ENCODE measurements around the gene SLC27A5. TPM values are rescaled to one million over a fixed set of nuclear protein-coding genes. Genes with fewer than 3 reads are reported as not detected.

Gene SLC27A5
- total and polyA plus RNA-seq, 2 of the 13 experiments (the other 11 are each of a cell fraction or from before 2014, with no cell fraction given): 30.3 to 40.2 TPM

GRCh38 chr19:58499021-58499927 is 12.5 kb downstream of the SLC27A5 start (continued):
- TF ChIP-seq USF2 (IDR thresholded peaks at IDR 0.05; ENCODE audit: low read depth, low read length): no peak
- TF ChIP-seq USF2 (CRISPR knock-in tag; IDR thresholded peaks at IDR 0.05; ENCODE audit: borderline replicate concordance): no peak; the same call in 1 of the 2 replicates
- TF ChIP-seq MEIS1 (CRISPR knock-in tag; IDR thresholded peaks at IDR 0.05; ENCODE audit: borderline replicate concordance): no peak; the same call in 1 of the 2 replicates
- TF ChIP-seq ZBTB20 (CRISPR knock-in tag; IDR thresholded peaks at IDR 0.05; ENCODE audit: borderline replicate concordance, low read depth): no peak
- TF ChIP-seq ZNF431 (CRISPR knock-in tag; IDR thresholded peaks at IDR 0.05; ENCODE audit: borderline replicate concordance, low read depth): peak; percentile 79; the same call in 1 of the 2 replicates
- TF ChIP-seq ZNF274 (CRISPR knock-in tag; IDR thresholded peaks at IDR 0.05): peak; percentile 17; the same call in 1 of the 2 replicates
- TF ChIP-seq ZNF570 (CRISPR knock-in tag; IDR thresholded peaks at IDR 0.05; ENCODE audit: borderline replicate concordance): no peak
- no peak for TF ChIP-seq MZF1 (CRISPR knock-in tag; IDR thresholded peaks at IDR 0.05; ENCODE audit: borderline replicate concordance)
- TF ChIP-seq, protein P1, sequence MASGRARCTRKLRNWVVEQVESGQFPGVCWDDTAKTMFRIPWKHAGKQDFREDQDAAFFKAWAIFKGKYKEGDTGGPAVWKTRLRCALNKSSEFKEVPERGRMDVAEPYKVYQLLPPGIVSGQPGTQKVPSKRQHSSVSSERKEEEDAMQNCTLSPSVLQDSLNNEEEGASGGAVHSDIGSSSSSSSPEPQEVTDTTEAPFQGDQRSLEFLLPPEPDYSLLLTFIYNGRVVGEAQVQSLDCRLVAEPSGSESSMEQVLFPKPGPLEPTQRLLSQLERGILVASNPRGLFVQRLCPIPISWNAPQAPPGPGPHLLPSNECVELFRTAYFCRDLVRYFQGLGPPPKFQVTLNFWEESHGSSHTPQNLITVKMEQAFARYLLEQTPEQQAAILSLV (CRISPR knock-in tag; IDR thresholded peaks at IDR 0.05; ENCODE audit: borderline replicate concordance): peak; percentile 63; the same call in 1 of the 2 replicates
- peak; percentile 70; the same call in 1 of the 2 replicates for TF ChIP-seq GMEB2 (CRISPR knock-in tag; IDR thresholded peaks at IDR 0.05; ENCODE audit: low read depth)
- TF ChIP-seq ZNF549 (CRISPR knock-in tag; IDR thresholded peaks at IDR 0.05): no peak
- TF ChIP-seq RARG (CRISPR knock-in tag; IDR thresholded peaks at IDR 0.05; ENCODE audit: low read depth): no peak
- no peak for TF ChIP-seq SYNCRIP (IDR thresholded peaks at IDR 0.05; ENCODE audit: insufficient read depth, low read depth, low read length)
- no peak for TF ChIP-seq ZC3H4 (CRISPR knock-in tag; IDR thresholded peaks at IDR 0.05; ENCODE audit: borderline replicate concordance)
- TF ChIP-seq GTF2F1 (IDR thresholded peaks at IDR 0.05; ENCODE audit: low read length): no peak
- TF ChIP-seq PAF1 (CRISPR knock-in tag; IDR thresholded peaks at IDR 0.05): no peak
- TF ChIP-seq, protein P2, sequence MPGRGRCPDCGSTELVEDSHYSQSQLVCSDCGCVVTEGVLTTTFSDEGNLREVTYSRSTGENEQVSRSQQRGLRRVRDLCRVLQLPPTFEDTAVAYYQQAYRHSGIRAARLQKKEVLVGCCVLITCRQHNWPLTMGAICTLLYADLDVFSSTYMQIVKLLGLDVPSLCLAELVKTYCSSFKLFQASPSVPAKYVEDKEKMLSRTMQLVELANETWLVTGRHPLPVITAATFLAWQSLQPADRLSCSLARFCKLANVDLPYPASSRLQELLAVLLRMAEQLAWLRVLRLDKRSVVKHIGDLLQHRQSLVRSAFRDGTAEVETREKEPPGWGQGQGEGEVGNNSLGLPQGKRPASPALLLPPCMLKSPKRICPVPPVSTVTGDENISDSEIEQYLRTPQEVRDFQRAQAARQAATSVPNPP (CRISPR knock-in tag; IDR thresholded peaks at IDR 0.05): 0 out of 2 replicates have a peak, but pooled peaks have one; percentile 86
- peak; percentile 74; the same call in 1 of the 2 replicates for TF ChIP-seq BRCA1 (CRISPR knock-in tag; IDR thresholded peaks at IDR 0.05)
- TF ChIP-seq, protein P3, sequence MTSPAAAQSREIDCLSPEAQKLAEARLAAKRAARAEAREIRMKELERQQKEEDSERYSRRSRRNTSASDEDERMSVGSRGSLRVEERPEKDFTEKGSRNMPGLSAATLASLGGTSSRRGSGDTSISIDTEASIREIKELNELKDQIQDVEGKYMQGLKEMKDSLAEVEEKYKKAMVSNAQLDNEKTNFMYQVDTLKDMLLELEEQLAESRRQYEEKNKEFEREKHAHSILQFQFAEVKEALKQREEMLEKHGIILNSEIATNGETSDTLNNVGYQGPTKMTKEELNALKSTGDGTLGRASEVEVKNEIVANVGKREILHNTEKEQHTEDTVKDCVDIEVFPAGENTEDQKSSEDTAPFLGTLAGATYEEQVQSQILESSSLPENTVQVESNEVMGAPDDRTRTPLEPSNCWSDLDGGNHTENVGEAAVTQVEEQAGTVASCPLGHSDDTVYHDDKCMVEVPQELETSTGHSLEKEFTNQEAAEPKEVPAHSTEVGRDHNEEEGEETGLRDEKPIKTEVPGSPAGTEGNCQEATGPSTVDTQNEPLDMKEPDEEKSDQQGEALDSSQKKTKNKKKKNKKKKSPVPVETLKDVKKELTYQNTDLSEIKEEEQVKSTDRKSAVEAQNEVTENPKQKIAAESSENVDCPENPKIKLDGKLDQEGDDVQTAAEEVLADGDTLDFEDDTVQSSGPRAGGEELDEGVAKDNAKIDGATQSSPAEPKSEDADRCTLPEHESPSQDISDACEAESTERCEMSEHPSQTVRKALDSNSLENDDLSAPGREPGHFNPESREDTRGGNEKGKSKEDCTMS (CRISPR knock-in tag; conservative IDR thresholded peaks at IDR 0.05): no peak
- 0 out of 2 replicates have a peak, but pooled peaks have one; percentile 65 for TF ChIP-seq HOXD1 (CRISPR knock-in tag; IDR thresholded peaks at IDR 0.05)

All from HepG2 (cell line).